HG03571 (cell line): ENCODE results near the gene PLA2G12A.
A peak's percentile ranks its signal among the peaks of the same experiment; 100 is the strongest.

Source experiments
- ATAC-seq: cut with Tn5 transposase; IDR thresholded peaks from one replicate; pipeline ENCODE4 v1.9.1; 2021; ENCODE audit not compliant: unreplicated experiment

Gene PLA2G12A

GRCh38 chr4:109729718-109730618 lies at the start of gene PLA2G12A:
PLA2G12A (minus strand) TSS chr4:109730070; CDS start chr4:109729809, 261 bp downstream.
- ATAC-seq: peak; percentile 74

DNA sequence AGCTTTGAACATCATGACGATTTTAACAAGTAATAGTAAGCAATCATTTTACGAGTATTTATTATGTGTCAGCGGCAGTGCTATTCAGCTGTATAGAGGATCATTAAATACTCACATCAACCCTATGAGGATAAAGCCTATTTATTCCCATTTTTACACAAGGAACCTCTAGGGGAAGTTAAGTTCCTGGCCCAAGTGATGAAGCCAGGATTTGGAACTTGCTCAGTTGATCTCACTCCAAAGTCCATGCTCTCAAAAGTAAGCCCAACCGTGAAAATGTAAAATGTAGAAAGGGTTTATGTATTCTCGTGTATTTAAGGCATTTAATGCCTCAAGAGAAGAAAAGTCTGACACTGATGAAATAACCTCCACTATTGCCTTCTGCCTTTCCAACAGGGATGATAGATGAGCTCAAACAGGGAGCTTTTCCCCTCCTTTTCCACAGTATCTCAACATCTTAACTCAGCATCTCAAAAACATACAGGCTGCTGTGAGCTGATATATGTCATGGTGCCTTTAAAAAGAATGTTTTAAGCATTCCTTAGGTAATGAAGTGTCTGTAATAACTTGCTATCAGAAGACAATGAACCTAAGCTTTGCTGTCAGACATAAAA lies 35.0 kb upstream of the PLA2G12A start:
- ATAC-seq: no peak

DNA sequence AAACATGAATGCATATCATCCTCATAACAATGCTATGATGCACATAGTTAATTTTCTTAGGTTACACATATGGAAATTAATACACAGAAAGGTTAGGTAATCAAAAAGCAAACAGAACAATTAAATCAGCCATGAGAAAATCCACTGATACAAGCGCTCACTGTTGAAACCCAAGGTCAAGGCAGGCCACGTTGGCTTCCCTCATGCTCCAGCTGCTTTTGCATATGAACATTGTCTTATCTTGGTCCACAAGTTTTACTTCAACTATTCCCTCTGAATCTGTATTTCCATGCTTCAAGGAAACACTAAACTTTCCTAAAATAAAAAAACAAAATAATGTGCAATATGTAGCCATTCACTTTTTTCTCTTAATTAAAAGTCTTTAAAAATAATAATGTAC lies 34.5 kb upstream of the PLA2G12A start:
- no peak for ATAC-seq

DNA sequence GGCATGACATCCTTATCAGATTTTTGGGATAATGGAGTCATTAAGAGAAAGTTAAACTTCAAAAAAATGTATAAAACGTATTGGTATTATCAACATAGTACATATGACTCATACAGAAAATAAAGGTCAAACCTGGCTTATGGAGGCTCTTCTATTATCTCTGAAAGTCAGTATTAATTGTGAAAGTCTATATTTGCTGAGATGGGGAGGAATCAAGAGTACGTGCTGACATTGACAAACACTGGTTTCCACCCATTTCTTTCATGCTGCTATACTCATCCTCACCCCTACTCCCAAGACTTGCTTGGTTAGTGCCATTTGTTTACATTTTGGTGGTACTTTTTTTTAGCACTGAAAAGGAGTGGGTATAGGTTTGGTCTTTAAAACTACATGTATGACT lies 30.8 kb upstream of the PLA2G12A start:
- ATAC-seq: no peak

- ATAC-seq: no peak
Observed at GRCh38 chr4:109755656-109756055, 25.8 kb upstream of the PLA2G12A start.

DNA sequence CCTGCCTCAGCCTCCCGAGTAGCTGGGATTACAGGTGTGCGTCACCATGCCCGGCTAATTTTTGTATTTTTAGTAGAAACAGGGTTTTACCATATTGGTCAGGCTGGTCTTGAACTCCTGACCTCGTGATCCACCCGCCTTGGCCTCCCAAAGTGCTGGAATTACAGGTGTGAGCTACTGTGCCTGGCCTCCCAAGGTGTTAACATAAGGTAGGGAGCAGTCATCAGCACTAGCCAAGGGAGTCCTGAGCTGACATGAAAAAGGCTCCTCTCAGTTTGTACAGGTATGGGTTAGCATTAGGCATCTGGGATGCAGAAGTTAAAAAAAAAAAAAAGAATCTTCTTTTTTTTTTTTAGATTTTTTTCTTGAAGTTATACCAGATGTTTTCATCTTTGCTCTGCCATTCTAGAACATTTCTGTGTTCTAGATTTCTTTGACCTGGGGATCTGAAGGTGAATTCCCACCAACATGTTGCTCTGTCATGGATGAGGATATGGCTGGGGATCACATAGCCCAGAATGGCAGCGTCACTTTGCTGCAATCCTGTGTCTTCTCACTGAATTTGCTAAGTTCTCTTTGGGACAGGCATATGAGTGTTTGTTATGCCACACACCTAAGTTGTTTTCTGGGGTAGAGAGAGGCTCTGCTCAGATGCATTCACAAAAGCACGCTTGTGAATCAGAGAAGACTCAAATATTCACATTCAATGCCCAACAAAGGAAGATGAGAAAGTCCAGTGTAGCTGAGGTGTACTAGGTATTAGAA lies 24.4 kb upstream of the PLA2G12A start:
- no peak for ATAC-seq

DNA sequence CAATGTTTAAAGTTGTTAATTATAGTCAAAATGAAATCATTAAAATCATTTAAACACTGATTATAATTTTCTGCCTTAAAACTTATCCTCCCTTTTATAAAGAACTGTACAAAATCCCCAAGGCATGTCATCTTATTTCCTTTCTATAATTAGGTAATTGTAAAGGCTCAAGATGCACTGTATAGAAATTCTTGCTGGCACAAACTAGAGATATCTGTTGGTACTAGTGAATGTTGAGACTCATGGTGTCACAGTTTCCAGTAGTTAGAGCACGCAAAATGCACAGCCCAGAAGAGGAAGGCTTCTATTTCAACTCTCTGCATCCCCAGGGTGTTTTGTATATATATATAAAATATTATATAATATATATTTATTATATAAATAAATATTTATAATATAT lies 22.7 kb upstream of the PLA2G12A start:
- ATAC-seq: no peak

GRCh38 chr4:109751852-109752251 lies 22.0 kb upstream of the PLA2G12A start:
- ATAC-seq: no peak

- ATAC-seq: no peak
Observed at GRCh38 chr4:109750652-109751244, 20.9 kb upstream of the PLA2G12A start.

DNA sequence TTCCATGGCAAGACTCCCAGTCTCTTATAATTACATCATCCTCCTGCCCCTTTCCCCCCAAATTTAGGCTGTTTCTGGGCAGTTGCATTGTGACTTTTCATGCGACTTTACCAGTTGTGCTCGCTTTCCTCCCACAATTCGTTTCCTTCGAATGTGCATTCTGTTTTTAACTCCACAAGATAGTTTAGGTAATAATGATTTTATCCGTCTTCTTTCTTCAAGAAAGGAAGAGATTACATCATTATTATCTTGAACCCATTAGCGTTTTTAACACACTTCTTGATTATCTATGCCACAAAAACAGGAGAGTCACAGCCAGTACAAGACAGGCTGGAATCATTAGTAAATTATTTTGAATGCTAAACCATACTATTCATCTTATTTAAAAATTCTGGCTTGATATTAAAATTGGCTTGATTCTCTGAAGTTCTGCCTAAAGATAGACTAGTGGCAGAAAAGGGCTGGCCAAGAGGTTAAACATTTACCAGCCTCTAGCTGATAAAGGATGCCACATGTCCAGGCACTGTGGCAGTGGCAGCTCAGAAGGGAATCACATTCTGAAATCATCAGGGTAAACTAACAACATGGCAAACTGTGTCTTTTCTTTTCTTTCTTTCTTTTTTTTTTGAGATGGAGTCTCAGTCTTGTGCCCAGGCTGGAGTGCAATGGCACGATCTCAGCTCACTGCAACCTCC lies 19.7 kb upstream of the PLA2G12A start:
- no peak for ATAC-seq

- no peak for ATAC-seq
Observed at GRCh38 chr4:109748114-109748513, 18.2 kb upstream of the PLA2G12A start.

GRCh38 chr4:109746728-109747127 lies 16.9 kb upstream of the PLA2G12A start:
- no peak for ATAC-seq

- no peak for ATAC-seq
Observed at GRCh38 chr4:109745830-109746229, 16.0 kb upstream of the PLA2G12A start.

DNA sequence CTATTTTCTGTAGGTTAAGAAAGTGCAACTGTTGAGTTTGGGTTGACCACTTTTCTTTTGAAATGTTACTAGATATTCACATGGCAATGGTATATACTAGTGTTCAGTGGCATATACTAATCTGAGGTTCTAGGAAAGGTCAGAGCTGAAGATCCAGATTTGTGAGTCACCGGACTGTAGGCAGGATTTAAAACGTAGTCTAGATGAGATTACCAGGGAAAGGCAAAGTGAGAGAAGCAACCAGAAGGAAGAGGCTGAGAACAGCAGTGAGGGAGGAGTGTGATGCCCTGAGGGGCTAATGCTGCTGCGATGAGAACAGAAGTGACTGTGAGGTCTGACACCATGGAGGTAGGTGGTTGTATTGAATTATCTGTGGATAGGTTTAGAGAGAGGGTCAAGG lies 9.7 kb upstream of the PLA2G12A start:
- ATAC-seq: no peak

GRCh38 chr4:109738104-109738872 lies 8.4 kb upstream of the PLA2G12A start:
- ATAC-seq: no peak

GRCh38 chr4:109735566-109736365 lies 5.9 kb upstream of the PLA2G12A start:
- no peak for ATAC-seq

DNA sequence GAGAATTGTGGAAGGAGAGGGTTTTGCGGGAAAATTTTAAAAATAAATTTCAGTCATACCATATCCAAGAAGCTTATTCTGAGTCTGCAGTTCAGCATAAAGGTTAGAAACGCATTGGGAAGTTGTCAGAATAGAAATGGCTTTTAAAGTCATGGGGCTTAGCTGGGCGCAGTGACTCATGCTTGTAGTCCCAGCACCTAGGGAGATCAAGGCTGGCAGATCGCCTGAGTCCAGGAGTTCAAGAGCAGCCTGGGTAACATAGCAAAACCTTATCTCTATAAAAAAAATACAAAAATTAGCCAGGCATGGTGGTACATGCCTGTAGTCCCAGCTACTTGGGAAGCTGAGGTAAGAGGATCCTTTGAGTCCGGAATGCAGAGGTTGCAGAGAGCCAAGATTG lies 3.9 kb upstream of the PLA2G12A start:
- ATAC-seq: no peak

- ATAC-seq: no peak
Observed at GRCh38 chr4:109730619-109731545, 1.0 kb upstream of the PLA2G12A start.
